Sigmoid colon (tissue), 7 donors: Measurements from ENCODE around the gene C1orf141. TPM values are rescaled to one million over a fixed set of nuclear protein-coding genes. Genes with fewer than 3 reads are reported as not detected.
A peak's percentile ranks its signal among the peaks of the same experiment; 100 is the strongest.

Experiments used
- DNase-seq: peaks from one replicate; pipeline ENCODE4 v3.0.0-alpha.2; 2019
- H3K27ac ChIP-seq, 4 donors: fragments of 200-600 bp; sonication (generic); one replicate each; pipeline ENCODE4 v1.5.1; 2016 to 2019; ENCODE audit warnings: mild to moderate bottlenecking in 1 of 4
- H3K27me3 ChIP-seq, 3 donors: fragments of 200-600 bp; sonication (generic); one replicate each; pipeline ENCODE4 v1.5.1; 2019; ENCODE audit warnings: mild to moderate bottlenecking in 1 of 3
- H3K36me3 ChIP-seq, 4 donors: fragments of 200-600 bp; sonication (generic); one replicate each; pipeline ENCODE4 v1.5.1; 2016 to 2019
- H3K4me1 ChIP-seq, 4 donors: fragments of 200-600 bp; sonication (generic); one replicate each; pipeline ENCODE4 v1.5.1; 2017 to 2019
- H3K4me3 ChIP-seq, 4 donors: fragments of 200-600 bp; sonication (generic); one replicate each; pipeline ENCODE4 v1.5.1; 2017 to 2019; ENCODE audit warnings: mild to moderate bottlenecking in 2 of 4, moderate library complexity in 1 of 4
- H3K9me3 ChIP-seq, 4 donors: fragments of 200-600 bp in 3 of 4; sonication (generic) in 3 of 4; one replicate each; pipeline versions ENCODE4 v1.5.1 to v1.6.1; 2013 to 2019
- CTCF ChIP-seq, 4 experiments: fragments of 450-650 bp in 3 of 4; fragments of 200-600 bp in 1 of 4; IDR thresholded peaks; one replicate each; pipeline ENCODE4 v1.5.1; 2016 to 2019; ENCODE audit warnings: antibody characterized with exemption in 4 of 4, mild to moderate bottlenecking in 3 of 4, moderate library complexity in 2 of 4
- EP300 ChIP-seq, 4 donors: sonication (generic); formaldehyde crosslinking; IDR thresholded peaks; one replicate each; pipeline ENCODE4 v1.6.1; 2017; ENCODE audit warnings: antibody characterized with exemption in 4 of 4
- POLR2A ChIP-seq, 2 donors: fragments of 450-650 bp; IDR thresholded peaks; one replicate each; pipeline ENCODE4 v1.6.1; 2016; ENCODE audit warnings: antibody characterized with exemption in 2 of 2, mild to moderate bottlenecking in 2 of 2, moderate library complexity in 2 of 2
- POLR2AphosphoS5 ChIP-seq, 4 donors: sonication (generic); formaldehyde crosslinking; IDR thresholded peaks; one replicate each; pipeline ENCODE4 v1.6.1; 2017; ENCODE audit warnings: antibody characterized with exemption in 4 of 4
- WGBS, 2 donors: extraction: QIAGEN DNeasy Blood & Tissue Kit; methylation state at CpG; one replicate each; pipeline ENCODE4 v1.1.7; 2013; 5-methylcytosine and 5-hydroxymethylcytosine counted together
- intact Hi-C: fragments of 100-400 bp; cut with DNase I; formaldehyde crosslinking; loops from one replicate; pipeline ENCODE4 v1.15.1; 2023
- polyA plus RNA-seq, 3 donors: library from polyadenylated mRNA; stranded (reverse); fragments of 200-250 nt; gene quantifications; one replicate each; pipeline ENCODE4 v1.2.3, GENCODE V29; 2013
- total RNA-seq, 4 donors: library from RNA; depleted of rRNA; stranded (reverse); fragments of >200 nt; gene quantifications; one replicate each; pipeline ENCODE4 v1.1.0, GENCODE V29; 2016
- donor health status: healthy with polysubstance abuse.
- donor health status: Bipolar disorder and iron deficiency.
- donor health status: healthy.

The C1orf141 gene
- total and polyA plus RNA-seq, 7 donors = not detected

- Histone ChIP-seq H3K9me3 (no peaks in the 10 kb centered on the region), H3K4me1 (no peaks in the 10 kb centered on the region), H3K36me3 (no peaks in the 10 kb centered on the region), H3K27me3 (no peaks in the 10 kb centered on the region), H3K4me3 (no peak overlapping the region), H3K27ac (no peak overlapping the region)
- no peak for DNase-seq
- 93 to 97% methylated on average over 4 of the region's 4 CpGs for WGBS, 2 donors
- TF ChIP-seq POLR2A (IDR thresholded peaks at IDR 0.05) (no peak), POLR2AphosphoS5 (IDR thresholded peaks at IDR 0.05) (no peak), EP300 (IDR thresholded peaks at IDR 0.05) (no peak), CTCF (IDR thresholded peaks at IDR 0.05) (no peak)
- intact Hi-C loops = no loop called here
Measured at GRCh38 chr1:67165468-67166041, 30.8 kb upstream of the C1orf141 start.

- Histone ChIP-seq H3K4me1 (no peaks in the 10 kb centered on the region), H3K27me3 (no peaks in the 10 kb centered on the region), H3K36me3 (no peaks in the 10 kb centered on the region), H3K4me3 (no peak overlapping the region), H3K27ac (no peak overlapping the region), H3K9me3 (no peaks in the 10 kb centered on the region)
- TF ChIP-seq POLR2A (IDR thresholded peaks at IDR 0.05) = no peak
- intact Hi-C loops = no loop called here
- no peak for DNase-seq
- 76 to 90% methylated on average over 2 of the region's 2 CpGs for WGBS, 2 donors
Measured at GRCh38 chr1:67162954-67163353, 28.2 kb upstream of the C1orf141 start.

GRCh38 chr1:67159233-67159632 is 24.5 kb upstream of the C1orf141 start:
- no peaks in the 10 kb centered on the region for H3K36me3 ChIP-seq
- H3K4me1 ChIP-seq = no peaks in the 10 kb centered on the region
- H3K9me3 ChIP-seq = no peaks in the 10 kb centered on the region
- H3K27me3 ChIP-seq = no peaks in the 10 kb centered on the region
- intact Hi-C loops = no loop called here
- TF ChIP-seq EP300 (IDR thresholded peaks at IDR 0.05) = no peak
- WGBS, 2 donors = 81 to 91% methylated on average over 2 of the region's 2 CpGs
- H3K27ac ChIP-seq = no peak overlapping the region
- DNase-seq = no peak
- no peak overlapping the region for H3K4me3 ChIP-seq

GRCh38 chr1:67158401-67158800 is 23.6 kb upstream of the C1orf141 start:
- H3K36me3 ChIP-seq = no peaks in the 10 kb centered on the region
- intact Hi-C loops = no loop called here
- H3K27me3 ChIP-seq = no peaks in the 10 kb centered on the region
- TF ChIP-seq EP300 (IDR thresholded peaks at IDR 0.05) (no peak), CTCF (IDR thresholded peaks at IDR 0.05) (no peak)
- DNase-seq = no peak
- WGBS, 2 donors = 34 to 77% methylated on average over 2 of the region's 2 CpGs
- H3K27ac ChIP-seq = no peak overlapping the region
- no peaks in the 10 kb centered on the region for H3K4me1 ChIP-seq
- no peak overlapping the region for H3K4me3 ChIP-seq
- no peaks in the 10 kb centered on the region for H3K9me3 ChIP-seq

- H3K4me3 ChIP-seq = no peak overlapping the region
- WGBS, 2 donors = 94 to 95% methylated on average over 4 of the region's 4 CpGs
- H3K27ac ChIP-seq = no peak overlapping the region
- intact Hi-C loops = no loop called here
- peaks cover 0 to 8% (median 3%) of the 10 kb centered on the region in 4 donors for H3K4me1 ChIP-seq
- no peaks in the 10 kb centered on the region for H3K9me3 ChIP-seq
- no peaks in the 10 kb centered on the region for H3K27me3 ChIP-seq
- H3K36me3 ChIP-seq = no peaks in the 10 kb centered on the region
- TF ChIP-seq POLR2A (IDR thresholded peaks at IDR 0.05) = no peak
- TF ChIP-seq CTCF (IDR thresholded peaks at IDR 0.05) = no peak
- no peak for TF ChIP-seq POLR2AphosphoS5 (IDR thresholded peaks at IDR 0.05)
- no peak for TF ChIP-seq EP300 (IDR thresholded peaks at IDR 0.05)
- no peak for DNase-seq
Measured at GRCh38 chr1:67150931-67151330, 16.2 kb upstream of the C1orf141 start.

GRCh38 chr1:67149179-67149770 is 14.5 kb upstream of the C1orf141 start:
- no peaks in the 10 kb centered on the region for H3K36me3 ChIP-seq
- H3K4me1 ChIP-seq = peaks cover 0 to 8% (median 3%) of the 10 kb centered on the region in 4 donors
- intact Hi-C loops = loop anchor here (1.0 to 5.0 kb wide), 3 partner anchors 97 to 384 kb away; partner anchors contain the start of gene SLC35D1
- TF ChIP-seq POLR2AphosphoS5 (IDR thresholded peaks at IDR 0.05) (no peak), CTCF (IDR thresholded peaks at IDR 0.05) (peak; percentile 81 to 91 (median 86)), EP300 (IDR thresholded peaks at IDR 0.05) (no peak), POLR2A (IDR thresholded peaks at IDR 0.05) (no peak)
- no peak overlapping the region for H3K4me3 ChIP-seq
- no peaks in the 10 kb centered on the region for H3K27me3 ChIP-seq
- peak; percentile 82 for DNase-seq
- WGBS, 2 donors = 13 to 19% methylated on average over 9 of the region's 9 CpGs
- H3K27ac ChIP-seq = no peak overlapping the region
- no peaks in the 10 kb centered on the region for H3K9me3 ChIP-seq
